Activated T-helper 1 cell treated with anti-CD3 and anti-CD28 coated beads, Interleukin-12 subunit alpha, Interleukin-12 subunit beta, Interleukin-2, Interleukin-4 antibody, amounts not matched to agents 30 ng/mL and 10 ng/mL and 1 ng/mL, durations not matched to agents 14 hours and 24 hours and 36 hours (primary cell): ENCODE measurements around the gene DIP2B. TPM values are rescaled to one million over a fixed set of nuclear protein-coding genes. Genes with fewer than 3 reads are reported as not detected.

Experiments used
- DNase-seq: peaks from one replicate; pipeline ENCODE4 v3.0.0; 2021; ENCODE audit warnings: low spot score
- H3K27ac Mint-ChIP-seq: one replicate; pipeline ENCODE4 v1.8.0; 2021; ENCODE audit warnings: mild to moderate bottlenecking, mixed read lengths
- H3K27me3 Mint-ChIP-seq: one replicate; pipeline ENCODE4 v1.8.0; 2022; ENCODE audit warnings: mild to moderate bottlenecking, moderate library complexity, mixed read lengths; ENCODE audit not compliant: insufficient read depth
- H3K36me3 Mint-ChIP-seq: one replicate; pipeline ENCODE4 v1.8.0; 2021; ENCODE audit warnings: low read depth, mixed read lengths
- H3K4me1 Mint-ChIP-seq: one replicate; pipeline ENCODE4 v1.8.0; 2021; ENCODE audit warnings: low read depth, mixed read lengths
- H3K4me3 Mint-ChIP-seq: one replicate; pipeline ENCODE4 v1.8.0; 2021; ENCODE audit warnings: mild to moderate bottlenecking, moderate library complexity, mixed read lengths
- H3K9me3 Mint-ChIP-seq: one replicate; pipeline ENCODE4 v1.8.0; 2021; ENCODE audit warnings: mixed read lengths
- intact Hi-C: fragments of 100-400 bp; cut with micrococcal nuclease; formaldehyde crosslinking; loops from one replicate; pipeline ENCODE4 v1.15.1; 2024
- total RNA-seq: library from RNA; stranded (reverse); gene quantifications from 2 replicates; pipeline ENCODE4 v1.2.3, GENCODE V29; 2022

DIP2B gene
- total RNA-seq, 1 donor from 2014 or later: 27.6 TPM

- no peaks in the 10 kb centered on the region for H3K9me3 Mint-ChIP-seq
- no peak overlapping the region for H3K27ac Mint-ChIP-seq
- H3K4me3 Mint-ChIP-seq: no peak overlapping the region
- H3K27me3 Mint-ChIP-seq: no peaks in the 10 kb centered on the region
- DNase-seq: no peak
- intact Hi-C loops: no loop called here
- H3K4me1 Mint-ChIP-seq: peaks cover 24% of the 10 kb centered on the region
- peaks cover 14% of the 10 kb centered on the region for H3K36me3 Mint-ChIP-seq
Observed at GRCh38 chr12:50558970-50559369, 54.2 kb downstream of the DIP2B start.

- DNase-seq: no peak
- H3K4me3 Mint-ChIP-seq: no peak overlapping the region
- H3K27me3 Mint-ChIP-seq: no peaks in the 10 kb centered on the region
- peaks cover 5% of the 10 kb centered on the region for H3K36me3 Mint-ChIP-seq
- H3K27ac Mint-ChIP-seq: no peak overlapping the region
- intact Hi-C loops: no loop called here
- H3K4me1 Mint-ChIP-seq: peaks cover 11% of the 10 kb centered on the region
- H3K9me3 Mint-ChIP-seq: no peaks in the 10 kb centered on the region
Observed at GRCh38 chr12:50562520-50563433, 58.0 kb downstream of the DIP2B start.

- Mint-ChIP-seq H3K4me1 (peaks cover 17% of the 10 kb centered on the region), H3K27ac (no peak overlapping the region), H3K4me3 (no peak overlapping the region), H3K27me3 (no peaks in the 10 kb centered on the region), H3K9me3 (no peaks in the 10 kb centered on the region), H3K36me3 (peaks cover 5% of the 10 kb centered on the region)
- intact Hi-C loops: no loop called here
- DNase-seq: no peak
Observed at GRCh38 chr12:50563434-50563787, 58.6 kb downstream of the DIP2B start.

GRCh38 chr12:50564237-50564947 is 59.6 kb downstream of the DIP2B start:
- H3K27me3 Mint-ChIP-seq: no peaks in the 10 kb centered on the region
- no peak overlapping the region for H3K4me3 Mint-ChIP-seq
- peaks cover 2% of the 10 kb centered on the region for H3K36me3 Mint-ChIP-seq
- DNase-seq: no peak
- H3K9me3 Mint-ChIP-seq: no peaks in the 10 kb centered on the region
- H3K27ac Mint-ChIP-seq: no peak overlapping the region
- peaks cover 19% of the 10 kb centered on the region for H3K4me1 Mint-ChIP-seq
- intact Hi-C loops: no loop called here

GRCh38 chr12:50564948-50565297 is 60.1 kb downstream of the DIP2B start:
- Mint-ChIP-seq H3K27me3 (no peaks in the 10 kb centered on the region), H3K4me3 (no peak overlapping the region), H3K9me3 (no peaks in the 10 kb centered on the region), H3K36me3 (peaks cover 2% of the 10 kb centered on the region), H3K27ac (no peak overlapping the region), H3K4me1 (peaks cover 19% of the 10 kb centered on the region)
- no peak for DNase-seq
- intact Hi-C loops: no loop called here

- Mint-ChIP-seq H3K27me3 (no peaks in the 10 kb centered on the region), H3K27ac (no peak overlapping the region), H3K36me3 (peaks cover 2% of the 10 kb centered on the region), H3K4me1 (peaks cover 19% of the 10 kb centered on the region), H3K4me3 (no peak overlapping the region), H3K9me3 (no peaks in the 10 kb centered on the region)
- no peak for DNase-seq
- intact Hi-C loops: no loop called here
Observed at GRCh38 chr12:50566066-50566465, 61.3 kb downstream of the DIP2B start.

GRCh38 chr12:50567926-50568325 is 63.1 kb downstream of the DIP2B start:
- peaks cover 19% of the 10 kb centered on the region for H3K4me1 Mint-ChIP-seq
- H3K9me3 Mint-ChIP-seq: no peaks in the 10 kb centered on the region
- no peak for DNase-seq
- no peak overlapping the region for H3K27ac Mint-ChIP-seq
- H3K36me3 Mint-ChIP-seq: peaks cover 2% of the 10 kb centered on the region
- H3K27me3 Mint-ChIP-seq: no peaks in the 10 kb centered on the region
- no peak overlapping the region for H3K4me3 Mint-ChIP-seq
- intact Hi-C loops: no loop called here

GRCh38 chr12:50568338-50569091 is 63.7 kb downstream of the DIP2B start:
- no peaks in the 10 kb centered on the region for H3K9me3 Mint-ChIP-seq
- DNase-seq: no peak
- intact Hi-C loops: no loop called here
- no peak overlapping the region for H3K4me3 Mint-ChIP-seq
- no peaks in the 10 kb centered on the region for H3K27me3 Mint-ChIP-seq
- peaks cover 2% of the 10 kb centered on the region for H3K36me3 Mint-ChIP-seq
- peaks cover 19% of the 10 kb centered on the region for H3K4me1 Mint-ChIP-seq
- no peak overlapping the region for H3K27ac Mint-ChIP-seq

- Mint-ChIP-seq H3K9me3 (no peaks in the 10 kb centered on the region), H3K4me1 (peaks cover 19% of the 10 kb centered on the region), H3K4me3 (no peak overlapping the region), H3K27me3 (no peaks in the 10 kb centered on the region), H3K36me3 (peaks cover 2% of the 10 kb centered on the region), H3K27ac (no peak overlapping the region)
- intact Hi-C loops: no loop called here
- DNase-seq: no peak
Observed at GRCh38 chr12:50569321-50569720, 64.5 kb downstream of the DIP2B start.

- no peak for DNase-seq
- H3K27me3 Mint-ChIP-seq: no peaks in the 10 kb centered on the region
- H3K4me3 Mint-ChIP-seq: no peak overlapping the region
- H3K36me3 Mint-ChIP-seq: peaks cover 2% of the 10 kb centered on the region
- no peaks in the 10 kb centered on the region for H3K9me3 Mint-ChIP-seq
- intact Hi-C loops: no loop called here
- peaks cover 14% of the 10 kb centered on the region for H3K4me1 Mint-ChIP-seq
- no peak overlapping the region for H3K27ac Mint-ChIP-seq
Observed at GRCh38 chr12:50569876-50570275, 65.1 kb downstream of the DIP2B start.

- intact Hi-C loops: no loop called here
- Mint-ChIP-seq H3K27me3 (no peaks in the 10 kb centered on the region), H3K4me1 (peaks cover 14% of the 10 kb centered on the region), H3K9me3 (no peaks in the 10 kb centered on the region), H3K4me3 (no peak overlapping the region), H3K36me3 (no peaks in the 10 kb centered on the region), H3K27ac (no peak overlapping the region)
- no peak for DNase-seq
Observed at GRCh38 chr12:50571786-50572185, 67.0 kb downstream of the DIP2B start.

GRCh38 chr12:50572287-50572686 is 67.5 kb downstream of the DIP2B start:
- Mint-ChIP-seq H3K4me3 (no peak overlapping the region), H3K36me3 (no peaks in the 10 kb centered on the region), H3K27me3 (no peaks in the 10 kb centered on the region), H3K9me3 (no peaks in the 10 kb centered on the region), H3K27ac (no peak overlapping the region), H3K4me1 (peaks cover 14% of the 10 kb centered on the region)
- DNase-seq: no peak
- intact Hi-C loops: no loop called here

- Mint-ChIP-seq H3K27ac (no peak overlapping the region), H3K4me3 (no peak overlapping the region), H3K9me3 (no peaks in the 10 kb centered on the region), H3K36me3 (peaks cover 1% of the 10 kb centered on the region), H3K4me1 (peaks cover 13% of the 10 kb centered on the region), H3K27me3 (no peaks in the 10 kb centered on the region)
- no peak for DNase-seq
- intact Hi-C loops: no loop called here
Observed at GRCh38 chr12:50572760-50573159, 68.0 kb downstream of the DIP2B start.
